Effector memory CD4-positive, alpha-beta T cell (primary cell): Measurements from ENCODE around the gene DGKK.

ENCODE experiments used
- DNase-seq, 3 donors: peaks; one replicate each; pipeline ENCODE4 v3.0.0-alpha.2; 2020
- H3K27ac ChIP-seq: 2 replicates; pipeline ENCODE4 v1.7.0; 2013; ENCODE audit warnings: mild to moderate bottlenecking, low read length, moderate library complexity; ENCODE audit not compliant: insufficient read depth, poor library complexity, severe bottlenecking
- H3K27me3 ChIP-seq: replicated peaks from 2 replicates; pipeline ENCODE4 v1.7.0; 2013; ENCODE audit warnings: mild to moderate bottlenecking, low read length; ENCODE audit not compliant: insufficient read depth, control insufficient read depth, poor library complexity, severe bottlenecking
- H3K36me3 ChIP-seq: 2 replicates; pipeline ENCODE4 v1.7.0; 2013; ENCODE audit warnings: mild to moderate bottlenecking, low read length, moderate library complexity; ENCODE audit not compliant: control insufficient read depth, insufficient read depth
- H3K4me1 ChIP-seq: 2 replicates; pipeline ENCODE4 v1.7.0; 2013; ENCODE audit warnings: low read length, mild to moderate bottlenecking; ENCODE audit not compliant: control insufficient read depth, insufficient read depth, poor library complexity, severe bottlenecking
- H3K4me3 ChIP-seq: 2 replicates; pipeline ENCODE4 v1.7.0; 2013; ENCODE audit warnings: low read length, low read depth, mild to moderate bottlenecking; ENCODE audit not compliant: insufficient read depth, poor library complexity, severe bottlenecking
- H3K9me3 ChIP-seq: 2 replicates; pipeline ENCODE4 v1.7.0; 2013; ENCODE audit warnings: mild to moderate bottlenecking, low read length, moderate library complexity; ENCODE audit not compliant: control insufficient read depth

DGKK gene

DNA sequence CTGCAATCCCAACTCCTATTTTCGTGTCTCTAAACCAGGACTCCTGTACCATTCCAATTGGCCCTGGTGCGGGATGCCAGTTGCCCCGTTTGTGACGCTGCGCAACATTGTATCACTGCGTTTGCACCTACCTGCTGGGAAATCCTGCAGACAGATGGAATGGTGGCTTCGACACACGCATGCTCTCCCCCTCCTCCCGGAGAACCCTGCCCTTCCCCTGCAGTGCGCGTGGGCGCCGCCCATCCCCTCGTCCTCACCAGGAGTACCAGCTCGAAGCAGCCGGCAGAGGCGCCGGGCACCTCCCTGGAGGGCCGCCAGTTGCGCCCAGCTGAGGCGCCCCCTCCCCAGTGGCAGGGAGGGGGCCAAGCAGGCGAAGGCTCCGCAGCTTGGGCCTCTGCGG, 1.4 kb downstream of the DGKK start:
- Histone ChIP-seq H3K27me3 (peaks cover 11% of the 10 kb centered on the region), H3K27ac (no peak overlapping the region), H3K36me3 (no peaks in the 10 kb centered on the region), H3K4me3 (no peak overlapping the region), H3K9me3 (no peaks in the 10 kb centered on the region), H3K4me1 (no peaks in the 10 kb centered on the region)
- no peak for DNase-seq

DNA sequence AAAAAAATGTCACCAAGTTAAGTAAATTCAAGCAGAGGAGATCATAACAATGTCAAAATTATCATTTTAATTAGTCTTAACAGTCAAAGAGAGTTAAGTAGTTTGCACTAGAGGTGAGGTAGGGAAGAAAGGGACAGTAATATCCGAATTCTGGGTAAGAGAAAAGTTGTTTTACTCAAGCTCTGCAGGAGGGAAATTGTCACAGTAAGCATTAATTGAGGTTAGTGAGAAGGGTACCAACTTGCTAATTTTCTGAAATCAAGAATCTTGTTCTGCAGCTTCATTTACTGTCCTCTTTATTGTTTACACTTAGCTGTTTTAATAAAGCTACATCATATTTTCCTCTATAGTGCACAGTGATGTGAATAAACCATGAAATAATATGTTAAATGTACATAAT, 11.0 kb downstream of the DGKK start:
- no peak overlapping the region for H3K27ac ChIP-seq
- no peaks in the 10 kb centered on the region for H3K4me1 ChIP-seq
- no peak for DNase-seq
- H3K4me3 ChIP-seq, result no peak overlapping the region
- H3K9me3 ChIP-seq, result no peaks in the 10 kb centered on the region
- H3K36me3 ChIP-seq, result no peaks in the 10 kb centered on the region
- no peaks in the 10 kb centered on the region for H3K27me3 ChIP-seq

DNA sequence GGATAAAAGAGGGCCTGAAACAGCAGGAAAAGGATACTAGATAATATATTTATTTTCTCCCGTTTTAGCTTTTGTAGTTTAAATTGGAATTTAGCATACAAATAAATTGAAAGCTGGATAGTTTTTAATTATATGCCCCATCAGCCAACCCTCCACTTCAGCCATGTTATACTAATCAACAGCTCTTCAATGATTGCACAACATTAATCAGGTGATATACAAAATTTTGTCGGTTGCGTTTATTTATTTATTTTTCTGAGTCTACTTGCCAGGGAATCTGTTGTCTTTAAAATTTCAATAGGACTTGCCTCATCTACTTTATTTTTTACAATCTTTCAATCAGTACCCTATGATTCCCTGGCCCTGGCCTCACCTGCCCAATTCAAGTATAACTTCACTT, 12.1 kb downstream of the DGKK start:
- no peaks in the 10 kb centered on the region for H3K4me1 ChIP-seq
- H3K4me3 ChIP-seq, result no peak overlapping the region
- H3K27me3 ChIP-seq, result no peaks in the 10 kb centered on the region
- no peak for DNase-seq
- H3K9me3 ChIP-seq, result no peaks in the 10 kb centered on the region
- no peak overlapping the region for H3K27ac ChIP-seq
- H3K36me3 ChIP-seq, result no peaks in the 10 kb centered on the region

DNA sequence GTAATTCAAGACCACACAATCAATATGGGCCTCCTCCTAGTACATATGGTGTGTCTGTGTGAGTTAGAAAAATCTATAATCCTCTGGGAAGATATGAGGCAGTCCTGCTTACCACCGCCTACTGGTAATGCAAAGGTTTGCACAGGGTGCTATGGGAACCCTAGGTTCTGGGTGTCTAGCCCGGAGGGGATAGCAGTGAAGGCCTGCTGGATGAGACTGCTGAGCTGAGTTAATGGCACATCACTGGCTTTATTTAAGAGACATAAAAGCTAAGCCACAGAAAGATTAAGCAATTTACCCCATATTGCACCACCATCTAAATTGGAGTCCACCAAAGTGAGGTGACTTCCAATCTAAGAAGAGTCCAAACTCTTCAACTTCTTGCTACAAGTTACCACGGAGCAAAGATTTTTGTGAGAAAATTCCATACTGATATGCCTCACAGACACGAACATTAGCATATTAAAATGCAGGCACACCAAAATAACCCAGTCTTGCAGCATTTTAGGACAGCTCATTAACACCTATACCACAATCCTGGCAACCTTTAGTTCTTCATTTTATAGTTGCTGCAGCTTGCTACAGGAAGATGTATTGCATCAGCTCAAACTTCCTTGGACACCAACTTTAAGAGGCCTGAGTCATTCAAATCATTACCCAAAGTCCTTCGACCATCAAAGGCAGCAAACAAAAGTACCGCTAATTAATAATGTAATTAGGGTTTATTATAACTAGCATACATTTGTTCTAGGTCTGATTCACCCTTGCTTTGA, 13.7 kb downstream of the DGKK start:
- no peak for DNase-seq
- Histone ChIP-seq H3K4me1 (no peaks in the 10 kb centered on the region), H3K27me3 (no peaks in the 10 kb centered on the region), H3K27ac (no peak overlapping the region), H3K9me3 (no peaks in the 10 kb centered on the region), H3K36me3 (no peaks in the 10 kb centered on the region), H3K4me3 (no peak overlapping the region)

DNA sequence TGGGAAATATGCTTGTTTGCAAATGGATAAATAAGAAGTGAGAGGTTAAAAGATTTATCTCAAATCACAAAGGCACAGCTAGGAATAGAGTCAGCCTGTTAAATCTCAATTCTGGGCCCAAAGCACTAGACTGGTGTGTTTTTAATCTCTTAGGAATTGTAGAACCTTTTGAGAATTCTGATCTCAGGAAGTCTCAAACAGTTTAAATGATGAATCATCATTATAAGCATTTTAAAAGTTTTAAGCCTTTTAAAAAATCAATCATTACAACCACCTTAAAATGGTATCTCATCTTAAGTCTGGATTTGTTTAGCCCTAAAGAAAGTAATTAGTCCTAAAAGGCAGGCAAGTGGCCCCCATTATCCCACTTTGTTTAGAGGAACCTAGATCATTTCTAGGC, 17.8 kb downstream of the DGKK start:
- no peak overlapping the region for H3K4me3 ChIP-seq
- H3K36me3 ChIP-seq, result no peaks in the 10 kb centered on the region
- H3K9me3 ChIP-seq, result no peaks in the 10 kb centered on the region
- H3K27me3 ChIP-seq, result no peaks in the 10 kb centered on the region
- no peak overlapping the region for H3K27ac ChIP-seq
- DNase-seq, result no peak
- H3K4me1 ChIP-seq, result no peaks in the 10 kb centered on the region

DNA sequence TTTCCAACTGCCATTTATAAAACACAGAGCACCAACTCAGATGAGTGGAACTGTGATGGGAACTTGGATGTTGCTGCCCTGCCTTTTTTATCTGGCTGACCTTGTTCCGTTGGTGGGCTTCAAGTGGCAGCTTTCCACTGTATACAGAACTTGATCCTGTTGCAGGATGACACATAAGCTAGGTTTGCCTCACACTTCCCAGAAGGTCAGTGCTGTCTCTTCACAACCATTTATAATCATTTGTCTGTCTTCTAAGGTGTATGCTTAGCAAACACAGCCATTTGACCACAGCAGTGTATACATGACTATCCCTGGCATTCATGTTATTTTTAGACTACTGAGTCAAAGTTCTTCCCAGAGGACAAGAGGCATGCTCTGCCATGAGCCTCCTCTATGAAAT, 20.3 kb downstream of the DGKK start:
- no peak for DNase-seq
- Histone ChIP-seq H3K36me3 (no peaks in the 10 kb centered on the region), H3K4me3 (no peak overlapping the region)

DNA sequence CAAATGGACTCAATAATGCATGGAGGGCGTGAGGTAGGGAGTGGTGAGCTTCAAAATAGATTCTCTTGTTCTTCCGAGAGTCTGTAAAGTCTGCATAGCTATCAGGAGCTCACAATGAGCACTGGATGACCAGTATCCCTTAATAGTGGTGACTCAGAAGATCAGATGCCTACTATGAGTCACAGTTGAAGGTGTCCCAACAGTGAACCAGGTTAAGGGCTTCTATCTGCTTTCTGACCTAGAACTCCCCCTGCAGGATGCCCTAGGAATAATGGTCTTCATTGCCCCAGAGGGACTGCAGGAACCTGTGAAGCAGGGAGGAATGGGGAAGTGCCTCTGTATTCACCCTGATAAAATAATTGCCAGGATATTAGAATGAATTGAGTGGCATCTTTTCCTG, 22.1 kb downstream of the DGKK start:
- Histone ChIP-seq H3K4me3 (no peak overlapping the region), H3K4me1 (no peaks in the 10 kb centered on the region), H3K9me3 (no peaks in the 10 kb centered on the region), H3K27ac (no peak overlapping the region), H3K36me3 (no peaks in the 10 kb centered on the region), H3K27me3 (no peaks in the 10 kb centered on the region)
- DNase-seq, result no peak

More for the DNA sequence above, 20.3 kb downstream of the DGKK start:
- Histone ChIP-seq H3K4me1 (no peaks in the 10 kb centered on the region), H3K27me3 (no peaks in the 10 kb centered on the region), H3K27ac (no peak overlapping the region), H3K9me3 (no peaks in the 10 kb centered on the region)

DNA sequence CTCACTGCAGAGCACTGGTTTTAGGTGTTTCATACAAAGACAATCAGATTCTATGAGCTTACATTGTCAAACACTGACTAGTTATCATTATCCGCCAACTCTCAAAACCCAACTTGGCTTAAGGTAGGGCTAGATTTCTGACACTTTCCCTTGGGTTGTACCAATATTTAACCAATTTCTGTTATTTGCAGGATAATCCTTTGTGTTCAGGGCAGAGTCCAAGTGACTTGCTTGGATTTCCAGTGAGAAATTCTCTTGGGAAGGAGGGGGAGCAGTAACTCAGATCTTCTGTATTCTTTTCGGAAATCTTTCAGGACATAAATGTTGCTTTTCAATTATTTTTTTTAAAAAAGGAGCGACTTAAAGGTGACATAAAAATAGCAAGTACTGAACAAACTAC, 23.1 kb downstream of the DGKK start:
- no peak for DNase-seq
- Histone ChIP-seq H3K4me1 (no peaks in the 10 kb centered on the region), H3K4me3 (no peak overlapping the region), H3K27ac (no peak overlapping the region), H3K9me3 (no peaks in the 10 kb centered on the region), H3K27me3 (no peaks in the 10 kb centered on the region), H3K36me3 (no peaks in the 10 kb centered on the region)

DNA sequence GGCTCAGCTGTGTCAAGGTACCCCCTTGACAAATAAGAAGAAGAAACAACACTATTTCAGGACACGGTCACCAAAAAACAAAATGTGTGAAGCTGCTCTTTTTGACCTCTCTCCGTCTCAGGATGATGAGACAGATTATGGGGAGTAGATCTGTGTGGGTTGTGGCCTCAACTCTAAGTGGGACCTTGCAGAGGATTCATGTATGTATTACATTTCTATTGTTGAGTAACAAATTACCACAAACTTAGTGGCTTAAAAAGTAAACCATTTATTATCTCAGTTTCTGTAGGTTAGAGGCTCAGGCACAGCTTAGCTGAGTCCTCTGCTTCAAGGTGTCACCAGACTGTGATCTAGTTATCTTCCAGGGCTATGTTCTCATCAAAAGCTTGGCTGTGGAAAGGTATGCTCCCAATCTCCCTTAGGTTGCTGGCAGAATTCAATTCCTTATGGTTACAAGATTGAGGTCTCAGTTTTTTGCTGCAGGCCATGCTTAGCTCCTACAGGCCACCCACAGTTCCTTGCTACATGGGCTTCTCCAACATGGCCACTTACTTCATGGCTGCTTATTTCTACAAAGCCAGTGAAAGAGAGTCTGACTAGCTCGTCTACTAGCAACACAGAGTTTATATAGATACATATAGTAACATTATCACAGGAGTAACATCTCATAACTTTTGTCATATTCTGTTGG, 28.1 kb downstream of the DGKK start:
- Histone ChIP-seq H3K9me3 (no peaks in the 10 kb centered on the region), H3K27me3 (no peaks in the 10 kb centered on the region), H3K4me1 (no peaks in the 10 kb centered on the region), H3K27ac (no peak overlapping the region), H3K4me3 (no peak overlapping the region), H3K36me3 (no peaks in the 10 kb centered on the region)
- no peak for DNase-seq

DNA sequence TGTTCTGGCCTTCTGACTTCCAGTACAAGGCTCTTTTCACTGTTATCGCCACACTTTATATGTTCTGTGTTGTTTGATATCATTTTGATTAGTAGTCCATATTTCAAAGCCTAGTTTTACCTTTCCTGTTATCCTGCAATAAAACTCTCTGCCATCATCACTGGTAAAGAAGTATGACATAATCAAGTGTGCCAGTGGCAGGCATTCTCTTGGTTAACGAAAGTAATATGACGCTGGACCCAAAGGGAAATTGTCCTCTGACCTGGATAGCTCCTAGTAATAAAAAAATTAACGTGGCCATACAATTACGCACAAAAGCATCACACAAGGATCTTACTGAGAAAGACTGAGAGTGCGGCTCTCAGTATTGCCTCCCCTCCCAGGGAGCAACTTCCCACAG, 33.8 kb downstream of the DGKK start:
- Histone ChIP-seq H3K27ac (no peak overlapping the region), H3K27me3 (no peaks in the 10 kb centered on the region), H3K4me1 (no peaks in the 10 kb centered on the region), H3K4me3 (no peak overlapping the region), H3K36me3 (no peaks in the 10 kb centered on the region), H3K9me3 (no peaks in the 10 kb centered on the region)
- DNase-seq, result no peak
